ENCODE measurements around the gene ARHGAP15.

ARHGAP15 gene

GRCh38 chr2:143192716-143193115, 63.5 kb downstream of the ARHGAP15 start:
- Histone ChIP-seq H3K9me3 (ENCODE audit: control insufficient read depth, insufficient read depth, low read length) (no peaks in the 10 kb centered on the region), H3K27me3 (ENCODE audit: control insufficient read depth, insufficient read depth, low read length) (no peaks in the 10 kb centered on the region), H3K36me3 (ENCODE audit: control insufficient read depth, insufficient read depth, low read length) (no peaks in the 10 kb centered on the region), H3K4me1 (ENCODE audit: control insufficient read depth, insufficient read depth, low read length) (no peaks in the 10 kb centered on the region), H3K27ac (ENCODE audit: low read length) (no peak overlapping the region), H3K4me3 (ENCODE audit: low read length) (no peak overlapping the region)
- WGBS (ENCODE audit: insufficient coverage, insufficient read length): no CpG with 5 or more reads among the region's 1 CpG
- no peak for DNase-seq (ENCODE audit: low read depth, low spot score)

GRCh38 chr2:143193121-143193520, 63.9 kb downstream of the ARHGAP15 start:
- Histone ChIP-seq H3K36me3 (ENCODE audit: control insufficient read depth, insufficient read depth, low read length) (no peaks in the 10 kb centered on the region), H3K27ac (ENCODE audit: low read length) (no peak overlapping the region), H3K27me3 (ENCODE audit: control insufficient read depth, insufficient read depth, low read length) (no peaks in the 10 kb centered on the region), H3K4me3 (ENCODE audit: low read length) (no peak overlapping the region), H3K9me3 (ENCODE audit: control insufficient read depth, insufficient read depth, low read length) (no peaks in the 10 kb centered on the region), H3K4me1 (ENCODE audit: control insufficient read depth, insufficient read depth, low read length) (no peaks in the 10 kb centered on the region)
- no peak for DNase-seq (ENCODE audit: low read depth, low spot score)
- no CpG with 5 or more reads among the region's 5 CpGs for WGBS (ENCODE audit: insufficient coverage, insufficient read length)

GRCh38 chr2:143195511-143195910, 66.3 kb downstream of the ARHGAP15 start:
- Histone ChIP-seq H3K36me3 (ENCODE audit: control insufficient read depth, insufficient read depth, low read length) (no peaks in the 10 kb centered on the region), H3K27ac (ENCODE audit: low read length) (no peak overlapping the region), H3K4me1 (ENCODE audit: control insufficient read depth, insufficient read depth, low read length) (no peaks in the 10 kb centered on the region), H3K9me3 (ENCODE audit: control insufficient read depth, insufficient read depth, low read length) (no peaks in the 10 kb centered on the region), H3K4me3 (ENCODE audit: low read length) (no peak overlapping the region), H3K27me3 (ENCODE audit: control insufficient read depth, insufficient read depth, low read length) (no peaks in the 10 kb centered on the region)
- no peak for DNase-seq (ENCODE audit: low read depth, low spot score)
- no CpG with 5 or more reads among the region's 4 CpGs for WGBS (ENCODE audit: insufficient coverage, insufficient read length)

GRCh38 chr2:143204062-143204461, 74.8 kb downstream of the ARHGAP15 start:
- H3K4me3 ChIP-seq (ENCODE audit: low read length): no peak overlapping the region
- no peaks in the 10 kb centered on the region for H3K27me3 ChIP-seq (ENCODE audit: control insufficient read depth, insufficient read depth, low read length)
- no peaks in the 10 kb centered on the region for H3K4me1 ChIP-seq (ENCODE audit: control insufficient read depth, insufficient read depth, low read length)
- no peaks in the 10 kb centered on the region for H3K36me3 ChIP-seq (ENCODE audit: control insufficient read depth, insufficient read depth, low read length)
- no peak overlapping the region for H3K27ac ChIP-seq (ENCODE audit: low read length)
- WGBS (ENCODE audit: insufficient coverage, insufficient read length): no CpG with 5 or more reads among the region's 4 CpGs
- H3K9me3 ChIP-seq (ENCODE audit: control insufficient read depth, insufficient read depth, low read length): no peaks in the 10 kb centered on the region
- no peak for DNase-seq (ENCODE audit: low read depth, low spot score)

GRCh38 chr2:143205106-143205764, 76.0 kb downstream of the ARHGAP15 start:
- no peak for DNase-seq (ENCODE audit: low read depth, low spot score)
- no CpG with 5 or more reads among the region's 1 CpG for WGBS (ENCODE audit: insufficient coverage, insufficient read length)
- Histone ChIP-seq H3K9me3 (ENCODE audit: control insufficient read depth, insufficient read depth, low read length) (no peaks in the 10 kb centered on the region), H3K27me3 (ENCODE audit: control insufficient read depth, insufficient read depth, low read length) (no peaks in the 10 kb centered on the region), H3K4me3 (ENCODE audit: low read length) (no peak overlapping the region), H3K4me1 (ENCODE audit: control insufficient read depth, insufficient read depth, low read length) (no peaks in the 10 kb centered on the region), H3K27ac (ENCODE audit: low read length) (no peak overlapping the region), H3K36me3 (ENCODE audit: control insufficient read depth, insufficient read depth, low read length) (no peaks in the 10 kb centered on the region)

GRCh38 chr2:143209570-143210445, 80.6 kb downstream of the ARHGAP15 start:
- DNase-seq (ENCODE audit: low read depth, low spot score): no peak
- no CpG with 5 or more reads among the region's 6 CpGs for WGBS (ENCODE audit: insufficient coverage, insufficient read length)
- no peaks in the 10 kb centered on the region for H3K9me3 ChIP-seq (ENCODE audit: control insufficient read depth, insufficient read depth, low read length)
- H3K4me1 ChIP-seq (ENCODE audit: control insufficient read depth, insufficient read depth, low read length): no peaks in the 10 kb centered on the region
- no peaks in the 10 kb centered on the region for H3K36me3 ChIP-seq (ENCODE audit: control insufficient read depth, insufficient read depth, low read length)
- no peak overlapping the region for H3K4me3 ChIP-seq (ENCODE audit: low read length)
- H3K27me3 ChIP-seq (ENCODE audit: control insufficient read depth, insufficient read depth, low read length): no peaks in the 10 kb centered on the region
- H3K27ac ChIP-seq (ENCODE audit: low read length): no peak overlapping the region

GRCh38 chr2:143210446-143210819, 81.2 kb downstream of the ARHGAP15 start:
- H3K9me3 ChIP-seq (ENCODE audit: control insufficient read depth, insufficient read depth, low read length): no peaks in the 10 kb centered on the region
- no CpG with 5 or more reads among the region's 1 CpG for WGBS (ENCODE audit: insufficient coverage, insufficient read length)
- H3K36me3 ChIP-seq (ENCODE audit: control insufficient read depth, insufficient read depth, low read length): no peaks in the 10 kb centered on the region
- no peak for DNase-seq (ENCODE audit: low read depth, low spot score)
- no peak overlapping the region for H3K4me3 ChIP-seq (ENCODE audit: low read length)
- no peak overlapping the region for H3K27ac ChIP-seq (ENCODE audit: low read length)
- no peaks in the 10 kb centered on the region for H3K27me3 ChIP-seq (ENCODE audit: control insufficient read depth, insufficient read depth, low read length)
- H3K4me1 ChIP-seq (ENCODE audit: control insufficient read depth, insufficient read depth, low read length): no peaks in the 10 kb centered on the region

GRCh38 chr2:143217512-143218115, 88.4 kb downstream of the ARHGAP15 start:
- no peak for DNase-seq (ENCODE audit: low read depth, low spot score)

GRCh38 chr2:143218621-143219020, 89.4 kb downstream of the ARHGAP15 start:
- H3K9me3 ChIP-seq (ENCODE audit: control insufficient read depth, insufficient read depth, low read length): no peaks in the 10 kb centered on the region
- no peaks in the 10 kb centered on the region for H3K36me3 ChIP-seq (ENCODE audit: control insufficient read depth, insufficient read depth, low read length)
- no peak for DNase-seq (ENCODE audit: low read depth, low spot score)
- no peaks in the 10 kb centered on the region for H3K4me1 ChIP-seq (ENCODE audit: control insufficient read depth, insufficient read depth, low read length)
- H3K27me3 ChIP-seq (ENCODE audit: control insufficient read depth, insufficient read depth, low read length): no peaks in the 10 kb centered on the region
- H3K27ac ChIP-seq (ENCODE audit: low read length): no peak overlapping the region
- no CpG with 5 or more reads among the region's 6 CpGs for WGBS (ENCODE audit: insufficient coverage, insufficient read length)
- H3K4me3 ChIP-seq (ENCODE audit: low read length): no peak overlapping the region

More at GRCh38 chr2:143217512-143218115, 88.4 kb downstream of the ARHGAP15 start:
- no peaks in the 10 kb centered on the region for H3K27me3 ChIP-seq (ENCODE audit: control insufficient read depth, insufficient read depth, low read length)
- no peak overlapping the region for H3K4me3 ChIP-seq (ENCODE audit: low read length)
- no peaks in the 10 kb centered on the region for H3K4me1 ChIP-seq (ENCODE audit: control insufficient read depth, insufficient read depth, low read length)
- H3K9me3 ChIP-seq (ENCODE audit: control insufficient read depth, insufficient read depth, low read length): no peaks in the 10 kb centered on the region
- no CpG with 5 or more reads among the region's 1 CpG for WGBS (ENCODE audit: insufficient coverage, insufficient read length)
- no peaks in the 10 kb centered on the region for H3K36me3 ChIP-seq (ENCODE audit: control insufficient read depth, insufficient read depth, low read length)
- H3K27ac ChIP-seq (ENCODE audit: low read length): no peak overlapping the region

GRCh38 chr2:143219266-143219665, 90.0 kb downstream of the ARHGAP15 start:
- Histone ChIP-seq H3K27me3 (ENCODE audit: control insufficient read depth, insufficient read depth, low read length) (no peaks in the 10 kb centered on the region), H3K9me3 (ENCODE audit: control insufficient read depth, insufficient read depth, low read length) (no peaks in the 10 kb centered on the region), H3K4me3 (ENCODE audit: low read length) (no peak overlapping the region), H3K27ac (ENCODE audit: low read length) (no peak overlapping the region), H3K36me3 (ENCODE audit: control insufficient read depth, insufficient read depth, low read length) (no peaks in the 10 kb centered on the region), H3K4me1 (ENCODE audit: control insufficient read depth, insufficient read depth, low read length) (no peaks in the 10 kb centered on the region)
- no peak for DNase-seq (ENCODE audit: low read depth, low spot score)
- WGBS (ENCODE audit: insufficient coverage, insufficient read length): no CpG with 5 or more reads among the region's 3 CpGs

All from iPS DF 6.9 (cell line).